GM18861 (cell line): ENCODE data around the gene S1PR5.

Source experiments
- ATAC-seq: cut with Tn5 transposase; IDR thresholded peaks from one replicate; pipeline ENCODE4 v1.9.1; 2021; ENCODE audit not compliant: unreplicated experiment

S1PR5 gene

GRCh38 chr19:10473192-10473591 lies 44.1 kb downstream of the S1PR5 start:
- ATAC-seq: no peak

- ATAC-seq: no peak
These were observed 45.3 kb downstream of the S1PR5 start for GRCh38 chr19:10471909-10472308.

- ATAC-seq: no peak
These were observed 49.1 kb downstream of the S1PR5 start for GRCh38 chr19:10468133-10468532.

GRCh38 chr19:10467104-10467706 lies 50.0 kb downstream of the S1PR5 start:
- no peak for ATAC-seq

- ATAC-seq: no peak
These were observed 52.8 kb downstream of the S1PR5 start for GRCh38 chr19:10464456-10464855.
